GM12873 (cell line): ENCODE results near the gene PNLDC1.

Experiments used
- TF ChIP-seq, protein P1 (sequence below): IDR thresholded peaks from 2 replicates; pipeline ENCODE4 v1.5.1; 2012; ENCODE audit warnings: low read depth, mild to moderate bottlenecking, moderate library complexity, low read length, control low read depth; ENCODE audit not compliant: insufficient read depth; ENCODE audit errors: missing control alignments

Gene PNLDC1

DNA sequence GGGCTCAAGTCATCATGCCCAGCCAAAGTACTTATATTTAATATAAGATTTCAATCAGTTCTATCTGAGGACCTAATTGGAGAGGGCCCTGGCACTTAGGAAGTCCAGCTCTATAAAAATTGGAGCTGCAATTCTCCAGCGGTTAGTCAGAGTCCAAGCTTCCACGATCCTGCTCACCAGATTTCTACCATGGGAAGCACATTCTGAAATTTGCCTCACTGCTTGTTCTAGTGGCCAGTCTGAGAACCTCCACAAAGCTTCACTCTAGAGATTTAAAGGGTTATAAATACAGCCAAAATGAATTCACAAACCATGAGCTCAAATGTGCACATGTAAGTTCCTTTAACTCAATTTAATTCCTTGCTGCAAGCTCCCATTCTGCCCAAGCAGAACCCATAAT lies 33.5 kb downstream of the PNLDC1 start:
- TF ChIP-seq, protein P1, sequence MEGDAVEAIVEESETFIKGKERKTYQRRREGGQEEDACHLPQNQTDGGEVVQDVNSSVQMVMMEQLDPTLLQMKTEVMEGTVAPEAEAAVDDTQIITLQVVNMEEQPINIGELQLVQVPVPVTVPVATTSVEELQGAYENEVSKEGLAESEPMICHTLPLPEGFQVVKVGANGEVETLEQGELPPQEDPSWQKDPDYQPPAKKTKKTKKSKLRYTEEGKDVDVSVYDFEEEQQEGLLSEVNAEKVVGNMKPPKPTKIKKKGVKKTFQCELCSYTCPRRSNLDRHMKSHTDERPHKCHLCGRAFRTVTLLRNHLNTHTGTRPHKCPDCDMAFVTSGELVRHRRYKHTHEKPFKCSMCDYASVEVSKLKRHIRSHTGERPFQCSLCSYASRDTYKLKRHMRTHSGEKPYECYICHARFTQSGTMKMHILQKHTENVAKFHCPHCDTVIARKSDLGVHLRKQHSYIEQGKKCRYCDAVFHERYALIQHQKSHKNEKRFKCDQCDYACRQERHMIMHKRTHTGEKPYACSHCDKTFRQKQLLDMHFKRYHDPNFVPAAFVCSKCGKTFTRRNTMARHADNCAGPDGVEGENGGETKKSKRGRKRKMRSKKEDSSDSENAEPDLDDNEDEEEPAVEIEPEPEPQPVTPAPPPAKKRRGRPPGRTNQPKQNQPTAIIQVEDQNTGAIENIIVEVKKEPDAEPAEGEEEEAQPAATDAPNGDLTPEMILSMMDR, result no peak

DNA sequence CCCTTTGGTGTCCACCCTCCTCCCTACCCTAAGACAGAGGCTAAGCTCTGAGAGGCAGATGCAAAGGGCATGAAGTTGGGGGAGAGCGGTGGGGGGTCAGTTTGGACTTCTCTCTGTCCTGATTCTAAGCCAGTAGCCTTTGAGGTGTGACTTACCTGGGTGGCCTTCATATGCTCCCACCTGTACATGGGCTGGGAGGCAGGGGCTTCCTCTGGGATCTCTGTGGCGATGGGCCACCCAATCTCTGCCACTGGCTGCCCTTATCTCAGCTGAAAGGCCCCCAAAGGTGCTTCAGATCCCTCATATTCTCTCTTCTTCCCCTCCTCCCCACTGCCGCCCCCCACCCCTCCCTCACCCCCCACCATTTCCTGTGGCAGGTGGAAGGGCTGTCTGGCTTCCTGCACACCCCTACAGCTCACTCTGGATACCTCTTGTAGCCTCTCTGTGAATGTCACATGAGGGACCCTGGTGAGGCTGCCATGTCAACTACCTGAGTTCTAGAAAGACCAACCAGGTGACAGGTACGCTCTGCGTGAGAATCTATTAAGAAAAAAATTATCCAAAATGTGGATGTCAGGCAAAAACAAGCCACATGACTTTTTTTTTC lies 34.0 kb downstream of the PNLDC1 start:
- TF ChIP-seq, protein P1, result no peak

DNA sequence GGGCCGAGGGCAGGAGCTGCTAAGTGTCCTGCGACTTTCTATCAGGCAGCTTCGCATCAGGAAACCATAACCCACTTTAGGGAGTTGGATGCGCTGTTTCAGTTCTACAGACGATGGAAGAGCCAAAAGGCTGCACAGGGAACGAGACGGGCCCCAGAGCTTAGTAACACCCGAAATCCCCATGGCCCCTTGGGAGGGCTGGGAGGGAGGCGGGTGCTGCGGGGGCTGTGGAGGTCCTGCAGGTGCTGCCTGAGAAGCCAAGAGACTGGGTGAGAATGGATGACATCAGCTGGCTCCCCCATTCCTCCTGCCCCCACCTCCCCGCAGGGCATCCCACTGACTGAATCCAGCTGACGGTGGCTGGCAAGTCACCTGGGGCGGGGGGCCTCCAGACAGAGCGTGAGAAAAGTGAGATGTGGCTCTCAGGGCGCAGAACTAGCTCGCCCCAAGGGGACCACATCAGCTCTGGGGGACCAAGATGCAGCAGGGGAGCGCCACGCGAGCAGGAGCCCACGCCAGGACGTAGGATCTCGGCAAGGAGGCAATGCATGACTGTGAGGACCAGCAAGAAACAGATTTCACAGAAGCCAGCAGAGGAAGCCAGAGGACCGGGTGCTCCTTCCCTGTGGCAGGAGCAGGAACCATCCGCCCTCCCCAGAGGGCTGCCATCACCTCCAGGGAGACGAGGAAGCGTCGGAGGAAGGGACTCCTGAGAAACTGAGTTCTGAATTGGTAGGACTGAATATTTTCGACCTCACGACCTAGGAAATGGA lies 36.8 kb downstream of the PNLDC1 start:
- TF ChIP-seq, protein P1, result no peak

DNA sequence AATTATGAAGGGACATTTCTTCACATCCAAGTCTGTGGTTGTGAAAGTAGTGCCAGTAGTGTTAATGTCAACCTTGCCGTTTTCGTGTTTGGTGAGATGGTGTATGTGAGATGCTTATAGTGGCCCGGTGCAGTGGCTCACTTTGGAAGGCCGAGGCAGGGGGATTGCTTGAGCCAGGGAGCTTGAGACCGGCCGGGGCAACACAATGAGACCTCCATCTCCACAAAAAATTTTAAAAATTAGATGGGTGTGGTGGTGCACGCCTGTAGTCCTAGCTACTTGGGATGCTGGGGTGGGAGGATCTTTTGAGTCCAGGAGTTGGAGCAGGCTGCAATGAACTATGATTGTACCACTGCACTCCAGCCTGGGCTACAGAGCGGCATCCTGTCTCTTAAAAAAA lies 37.4 kb downstream of the PNLDC1 start:
- TF ChIP-seq, protein P1, result no peak

DNA sequence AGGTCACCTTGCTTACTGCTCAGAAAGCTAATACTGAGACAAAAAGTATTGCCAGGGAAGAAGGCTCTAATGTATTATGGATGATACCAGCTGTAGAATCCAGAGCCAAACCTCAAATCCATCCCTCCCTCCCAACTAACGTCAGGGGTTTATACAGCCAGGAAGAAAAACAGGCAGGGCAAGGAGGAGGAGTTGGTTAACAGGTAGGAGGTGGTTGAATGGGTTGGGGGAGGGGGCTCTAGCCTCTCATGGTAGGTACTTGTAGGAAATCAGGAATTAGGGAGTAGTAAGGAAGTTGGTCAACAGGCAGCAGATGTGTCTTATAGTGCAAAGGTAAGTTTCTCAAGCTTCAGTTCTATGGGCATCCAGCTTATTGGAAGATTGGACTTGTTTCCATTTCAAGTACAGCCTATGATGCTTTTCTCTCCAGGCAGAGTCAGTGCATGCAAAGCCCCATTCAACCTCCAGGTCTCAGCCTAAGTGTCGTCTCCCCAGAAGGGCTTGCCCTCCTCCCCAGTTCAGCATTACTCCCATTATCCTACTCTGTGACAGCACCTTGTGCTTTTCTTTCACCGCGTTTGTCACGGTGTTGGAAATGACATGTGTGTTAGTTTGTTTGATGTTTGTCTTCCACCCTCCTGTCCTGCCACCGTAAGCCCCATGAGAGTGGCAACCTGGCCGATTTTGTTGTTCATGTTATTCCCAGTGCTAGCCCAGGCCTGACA lies 38.1 kb downstream of the PNLDC1 start:
- TF ChIP-seq, protein P1, result no peak

DNA sequence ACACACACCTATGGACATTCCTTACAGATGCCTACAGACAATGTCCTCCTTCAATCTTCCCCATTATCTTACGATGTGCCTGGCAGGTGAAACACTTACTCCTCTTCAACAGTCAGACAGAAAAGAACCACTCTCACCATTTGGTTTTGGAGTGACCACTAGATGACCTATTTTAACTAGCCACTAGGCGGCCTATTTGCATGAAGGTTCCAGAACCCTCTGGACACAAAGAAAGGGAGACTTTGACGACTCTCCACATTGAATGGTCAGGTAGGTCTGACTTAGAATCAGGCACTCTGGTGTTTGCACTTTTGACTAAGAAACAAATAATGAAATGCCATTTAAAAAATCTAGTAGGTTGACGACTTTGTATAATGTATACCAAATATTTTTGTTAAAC lies 42.0 kb downstream of the PNLDC1 start:
- TF ChIP-seq, protein P1, result no peak
